ENCODE results near the gene COQ8A. TPM values are rescaled to one million over a fixed set of nuclear protein-coding genes. Genes with fewer than 3 reads are reported as not detected.

The COQ8A gene
- total RNA-seq, 1 experiment from 2014 or later, result 39.4 TPM

DNA sequence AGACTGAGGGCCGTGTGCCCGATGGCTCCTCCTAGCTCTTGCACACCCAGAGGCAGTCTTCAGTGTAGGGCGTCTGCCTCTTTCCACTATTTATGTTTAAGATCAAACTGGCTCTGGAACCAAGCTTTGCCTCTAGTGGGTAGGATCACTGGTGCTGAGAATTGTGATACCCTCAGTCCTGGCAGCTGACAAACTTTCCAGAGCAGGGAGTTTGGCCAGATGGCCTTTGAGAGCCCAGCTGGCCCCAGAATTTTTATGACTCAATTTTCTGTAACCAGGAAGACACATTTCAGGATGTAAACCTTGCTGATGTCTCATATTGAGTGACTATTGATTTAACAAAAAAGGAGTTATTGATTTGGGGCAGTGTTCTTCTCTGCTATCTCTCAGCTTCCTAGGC is 6.7 kb downstream of the COQ8A start:
- ATAC-seq (no peak), DNase-seq (ENCODE audit: low spot score) (no peak)
- Mint-ChIP-seq H3K27ac (peak overlapping the region; percentile 9; the same call in 1 of the 2 replicates), H3K4me3 (no peak overlapping the region), H3K9me3 (peaks cover 8% of the 10 kb centered on the region), H3K27me3 (ENCODE audit: low read depth) (no peaks in the 10 kb centered on the region), H3K4me1 (peaks cover 48% of the 10 kb centered on the region), H3K36me3 (peaks cover 4% of the 10 kb centered on the region)
- TF ChIP-seq ZNF671 (CRISPR knock-in tag; IDR thresholded peaks at IDR 0.05), result no peak
- TF ChIP-seq, protein P1, sequence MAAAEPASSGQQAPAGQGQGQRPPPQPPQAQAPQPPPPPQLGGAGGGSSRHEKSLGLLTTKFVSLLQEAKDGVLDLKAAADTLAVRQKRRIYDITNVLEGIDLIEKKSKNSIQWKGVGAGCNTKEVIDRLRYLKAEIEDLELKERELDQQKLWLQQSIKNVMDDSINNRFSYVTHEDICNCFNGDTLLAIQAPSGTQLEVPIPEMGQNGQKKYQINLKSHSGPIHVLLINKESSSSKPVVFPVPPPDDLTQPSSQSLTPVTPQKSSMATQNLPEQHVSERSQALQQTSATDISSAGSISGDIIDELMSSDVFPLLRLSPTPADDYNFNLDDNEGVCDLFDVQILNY (CRISPR knock-in tag; IDR thresholded peaks at IDR 0.05), result no peak
- TF ChIP-seq SOX15 (CRISPR knock-in tag; IDR thresholded peaks at IDR 0.05), result no peak
- TF ChIP-seq NFE2L1 (CRISPR knock-in tag; IDR thresholded peaks at IDR 0.05), result no peak
- TF ChIP-seq PRRX2 (CRISPR knock-in tag; IDR thresholded peaks at IDR 0.05), result no peak
- no peak for TF ChIP-seq ZNF416 (CRISPR knock-in tag; IDR thresholded peaks at IDR 0.05)
- TF ChIP-seq, protein P2, sequence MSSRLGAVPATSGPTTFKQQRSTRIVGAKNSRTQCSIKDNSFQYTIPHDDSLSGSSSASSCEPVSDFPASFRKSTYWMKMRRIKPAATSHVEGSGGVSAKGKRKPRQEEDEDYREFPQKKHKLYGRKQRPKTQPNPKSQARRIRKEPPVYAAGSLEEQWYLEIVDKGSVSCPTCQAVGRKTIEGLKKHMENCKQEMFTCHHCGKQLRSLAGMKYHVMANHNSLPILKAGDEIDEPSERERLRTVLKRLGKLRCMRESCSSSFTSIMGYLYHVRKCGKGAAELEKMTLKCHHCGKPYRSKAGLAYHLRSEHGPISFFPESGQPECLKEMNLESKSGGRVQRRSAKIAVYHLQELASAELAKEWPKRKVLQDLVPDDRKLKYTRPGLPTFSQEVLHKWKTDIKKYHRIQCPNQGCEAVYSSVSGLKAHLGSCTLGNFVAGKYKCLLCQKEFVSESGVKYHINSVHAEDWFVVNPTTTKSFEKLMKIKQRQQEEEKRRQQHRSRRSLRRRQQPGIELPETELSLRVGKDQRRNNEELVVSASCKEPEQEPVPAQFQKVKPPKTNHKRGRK (CRISPR knock-in tag; IDR thresholded peaks at IDR 0.05; ENCODE audit: borderline replicate concordance), result no peak
- no peak for TF ChIP-seq GRHL2 (CRISPR knock-in tag; IDR thresholded peaks at IDR 0.05; ENCODE audit: insufficient replicate concordance, severe bottlenecking)
- no peak for TF ChIP-seq ETV6 (CRISPR knock-in tag; IDR thresholded peaks at IDR 0.05)
- TF ChIP-seq, protein P3, sequence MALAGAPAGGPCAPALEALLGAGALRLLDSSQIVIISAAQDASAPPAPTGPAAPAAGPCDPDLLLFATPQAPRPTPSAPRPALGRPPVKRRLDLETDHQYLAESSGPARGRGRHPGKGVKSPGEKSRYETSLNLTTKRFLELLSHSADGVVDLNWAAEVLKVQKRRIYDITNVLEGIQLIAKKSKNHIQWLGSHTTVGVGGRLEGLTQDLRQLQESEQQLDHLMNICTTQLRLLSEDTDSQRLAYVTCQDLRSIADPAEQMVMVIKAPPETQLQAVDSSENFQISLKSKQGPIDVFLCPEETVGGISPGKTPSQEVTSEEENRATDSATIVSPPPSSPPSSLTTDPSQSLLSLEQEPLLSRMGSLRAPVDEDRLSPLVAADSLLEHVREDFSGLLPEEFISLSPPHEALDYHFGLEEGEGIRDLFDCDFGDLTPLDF (CRISPR knock-in tag; IDR thresholded peaks at IDR 0.05), result no peak
- no peak for TF ChIP-seq FOXJ3 (CRISPR knock-in tag; IDR thresholded peaks at IDR 0.05; ENCODE audit: borderline replicate concordance)
- TF ChIP-seq, protein P4, sequence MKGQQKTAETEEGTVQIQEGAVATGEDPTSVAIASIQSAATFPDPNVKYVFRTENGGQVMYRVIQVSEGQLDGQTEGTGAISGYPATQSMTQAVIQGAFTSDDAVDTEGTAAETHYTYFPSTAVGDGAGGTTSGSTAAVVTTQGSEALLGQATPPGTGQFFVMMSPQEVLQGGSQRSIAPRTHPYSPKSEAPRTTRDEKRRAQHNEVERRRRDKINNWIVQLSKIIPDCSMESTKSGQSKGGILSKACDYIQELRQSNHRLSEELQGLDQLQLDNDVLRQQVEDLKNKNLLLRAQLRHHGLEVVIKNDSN (CRISPR knock-in tag; IDR thresholded peaks at IDR 0.05), result no peak
- TF ChIP-seq ZBTB21 (CRISPR knock-in tag; IDR thresholded peaks at IDR 0.05; ENCODE audit: borderline replicate concordance), result no peak
- TF ChIP-seq JAZF1 (CRISPR knock-in tag; IDR thresholded peaks at IDR 0.05), result no peak
- TF ChIP-seq RORB (CRISPR knock-in tag; IDR thresholded peaks at IDR 0.05), result no peak
- CTCF ChIA-PET, result no interaction called here
- POLR2A ChIA-PET, result no interaction called here

DNA sequence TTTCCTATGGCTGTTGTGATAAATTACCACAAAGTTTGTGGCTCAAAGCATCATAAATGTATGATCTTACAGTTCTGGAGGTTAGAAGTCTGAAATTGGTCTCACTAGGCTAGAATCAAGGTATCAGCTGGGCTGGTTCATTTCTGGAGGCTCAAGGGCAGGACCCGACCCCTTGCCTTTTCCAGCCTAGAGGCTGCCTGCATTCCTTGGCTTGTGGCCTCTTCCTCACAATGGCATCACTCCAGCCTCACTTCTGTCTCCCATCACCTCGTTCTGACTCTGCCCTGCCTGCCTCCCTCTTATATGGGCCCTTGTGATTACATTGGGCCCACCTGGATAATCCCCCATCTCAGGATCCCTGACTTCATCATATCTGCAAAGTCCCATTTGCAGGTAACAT is 8.0 kb downstream of the COQ8A start:
- DNase-seq (ENCODE audit: low spot score) (no peak), ATAC-seq (no peak)
- POLR2A ChIA-PET, result no interaction called here
- Mint-ChIP-seq H3K4me1 (peaks cover 37% of the 10 kb centered on the region), H3K36me3 (peaks cover 4% of the 10 kb centered on the region), H3K27me3 (ENCODE audit: low read depth) (no peaks in the 10 kb centered on the region), H3K4me3 (no peak overlapping the region), H3K27ac (no peak overlapping the region), H3K9me3 (peaks cover 8% of the 10 kb centered on the region)
- CTCF ChIA-PET, result no interaction called here
- TF ChIP-seq, protein P5, sequence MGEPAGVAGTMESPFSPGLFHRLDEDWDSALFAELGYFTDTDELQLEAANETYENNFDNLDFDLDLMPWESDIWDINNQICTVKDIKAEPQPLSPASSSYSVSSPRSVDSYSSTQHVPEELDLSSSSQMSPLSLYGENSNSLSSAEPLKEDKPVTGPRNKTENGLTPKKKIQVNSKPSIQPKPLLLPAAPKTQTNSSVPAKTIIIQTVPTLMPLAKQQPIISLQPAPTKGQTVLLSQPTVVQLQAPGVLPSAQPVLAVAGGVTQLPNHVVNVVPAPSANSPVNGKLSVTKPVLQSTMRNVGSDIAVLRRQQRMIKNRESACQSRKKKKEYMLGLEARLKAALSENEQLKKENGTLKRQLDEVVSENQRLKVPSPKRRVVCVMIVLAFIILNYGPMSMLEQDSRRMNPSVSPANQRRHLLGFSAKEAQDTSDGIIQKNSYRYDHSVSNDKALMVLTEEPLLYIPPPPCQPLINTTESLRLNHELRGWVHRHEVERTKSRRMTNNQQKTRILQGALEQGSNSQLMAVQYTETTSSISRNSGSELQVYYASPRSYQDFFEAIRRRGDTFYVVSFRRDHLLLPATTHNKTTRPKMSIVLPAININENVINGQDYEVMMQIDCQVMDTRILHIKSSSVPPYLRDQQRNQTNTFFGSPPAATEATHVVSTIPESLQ (CRISPR knock-in tag; IDR thresholded peaks at IDR 0.05), result no peak
- no peak for TF ChIP-seq NR1H2 (CRISPR knock-in tag; IDR thresholded peaks at IDR 0.05)
- no peak for TF ChIP-seq JAZF1 (CRISPR knock-in tag; IDR thresholded peaks at IDR 0.05)
- TF ChIP-seq MXD4 (CRISPR knock-in tag; IDR thresholded peaks at IDR 0.05; ENCODE audit: borderline replicate concordance), result no peak

DNA sequence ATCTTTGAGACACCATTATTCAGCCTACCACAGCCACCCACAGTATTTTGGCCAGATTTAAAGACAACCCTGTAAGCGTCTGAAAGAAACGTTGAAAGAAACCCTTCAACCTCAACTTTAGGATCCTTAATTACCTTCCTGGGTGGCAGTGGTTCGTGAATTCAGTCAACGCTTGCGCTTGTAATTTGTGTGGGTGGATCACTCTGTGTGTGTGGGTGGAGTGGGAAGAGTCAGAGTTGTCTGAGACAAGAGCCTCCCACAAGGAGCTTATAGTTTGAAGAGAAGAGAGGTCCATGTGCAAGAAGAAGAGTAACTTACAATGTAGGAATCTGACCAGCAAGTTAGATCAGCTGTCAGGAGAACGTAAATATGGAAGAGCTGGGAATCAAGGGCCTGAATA is 8.4 kb downstream of the COQ8A start:
- ChIA-PET CTCF (interaction anchor here (1.9 kb wide), 1 partner anchor 340 kb away, joined by 5 read pairs; no protein-coding TSS in a partner anchor), POLR2A (no interaction called here)
- peaks cover 4% of the 10 kb centered on the region for H3K36me3 Mint-ChIP-seq
- ATAC-seq (no peak), DNase-seq (ENCODE audit: low spot score) (no peak)
- peaks cover 8% of the 10 kb centered on the region for H3K9me3 Mint-ChIP-seq
- no peak overlapping the region for H3K27ac Mint-ChIP-seq
- no peaks in the 10 kb centered on the region for H3K27me3 Mint-ChIP-seq (ENCODE audit: low read depth)
- H3K4me3 Mint-ChIP-seq, result no peak overlapping the region
- H3K4me1 Mint-ChIP-seq, result peaks cover 37% of the 10 kb centered on the region
- TF ChIP-seq ZNF416 (CRISPR knock-in tag; IDR thresholded peaks at IDR 0.05), result no peak

Measured in WTC11 (cell line).